IMR-90 (cell line): ENCODE results near the gene TRAF3IP3.

Experiments used
- CEBPB ChIP-seq: IDR thresholded peaks from 2 replicates; pipeline ENCODE4 v1.6.1; 2012; ENCODE audit warnings: low read depth, low read length, improper control_type of control experiment
- CHD1 ChIP-seq: IDR thresholded peaks from 2 replicates; pipeline ENCODE4 v1.6.1; 2012; ENCODE audit warnings: low read depth, low read length, improper control_type of control experiment
- CTCF ChIP-seq: conservative IDR thresholded peaks from 2 replicates; pipeline ENCODE4 v1.5.1; 2012; ENCODE audit warnings: mild to moderate bottlenecking, low read depth, low read length, improper control_type of control experiment
- ELK1 ChIP-seq: fragments of 150-350 bp; IDR thresholded peaks from 2 replicates; pipeline ENCODE4 v1.6.1; 2016; ENCODE audit warnings: low read depth, mild to moderate bottlenecking, low read length, moderate library complexity, borderline replicate concordance
- FOS ChIP-seq: fragments of 150-350 bp; IDR thresholded peaks from 2 replicates; pipeline ENCODE4 v1.6.1; 2016; ENCODE audit warnings: low read depth, low read length
- MAFK ChIP-seq: IDR thresholded peaks from 2 replicates; pipeline ENCODE4 v1.6.1; 2012; ENCODE audit warnings: low read depth, low read length, improper control_type of control experiment
- NFE2L2 ChIP-seq: fragments of 150-350 bp; IDR thresholded peaks from 2 replicates; pipeline ENCODE4 v1.6.1; 2016; ENCODE audit warnings: low read depth, mild to moderate bottlenecking, low read length
- POLR2A ChIP-seq: IDR thresholded peaks from 2 replicates; pipeline ENCODE4 v1.6.1; 2012; ENCODE audit warnings: mild to moderate bottlenecking, low read depth, low read length
- RAD21 ChIP-seq: IDR thresholded peaks from 2 replicates; pipeline ENCODE4 v1.6.1; 2012; ENCODE audit warnings: low read length, improper control_type of control experiment
- RCOR1 ChIP-seq: IDR thresholded peaks from 2 replicates; pipeline ENCODE4 v1.6.1; 2012; ENCODE audit warnings: mild to moderate bottlenecking, low read length, improper control_type of control experiment; ENCODE audit not compliant: insufficient replicate concordance
- RFX5 ChIP-seq: IDR thresholded peaks from 2 replicates; pipeline ENCODE4 v1.8.0; 2012; ENCODE audit warnings: low read depth, mild to moderate bottlenecking, low read length, moderate library complexity
- SMC3 ChIP-seq: fragments of 150-350 bp; IDR thresholded peaks from 2 replicates; pipeline ENCODE4 v1.6.1; 2016; ENCODE audit warnings: low read depth, mild to moderate bottlenecking, antibody characterized with exemption, low read length, moderate library complexity
- USF2 ChIP-seq: fragments of 150-350 bp; IDR thresholded peaks from 2 replicates; pipeline ENCODE4 v1.6.1; 2017; ENCODE audit warnings: mild to moderate bottlenecking, antibody characterized with exemption, low read length, low read depth

- TF ChIP-seq USF2 (no peak), CTCF (no peak), MAFK (no peak), CEBPB (no peak), CHD1 (no peak), SMC3 (no peak), ELK1 (no peak), NFE2L2 (no peak), POLR2A (no peak), RFX5 (no peak), RCOR1 (no peak), RAD21 (no peak), FOS (no peak)
These were observed 65.1 kb downstream of the TRAF3IP3 start for GRCh38 chr1:209820986-209821385.
